VCaP (cell line): Measurements from ENCODE around the gene INAFM1.

Source experiments
- H3K27ac ChIP-seq: fragments of 450-650 bp; 2 replicates; pipeline ENCODE4 v1.5.1; 2017
- TF ChIP-seq, protein P1 (sequence below): fragments of 450-650 bp; conservative IDR thresholded peaks from 2 replicates; pipeline ENCODE4 v1.5.1; 2017; ENCODE audit warnings: mild to moderate bottlenecking, moderate library complexity

The INAFM1 gene

DNA sequence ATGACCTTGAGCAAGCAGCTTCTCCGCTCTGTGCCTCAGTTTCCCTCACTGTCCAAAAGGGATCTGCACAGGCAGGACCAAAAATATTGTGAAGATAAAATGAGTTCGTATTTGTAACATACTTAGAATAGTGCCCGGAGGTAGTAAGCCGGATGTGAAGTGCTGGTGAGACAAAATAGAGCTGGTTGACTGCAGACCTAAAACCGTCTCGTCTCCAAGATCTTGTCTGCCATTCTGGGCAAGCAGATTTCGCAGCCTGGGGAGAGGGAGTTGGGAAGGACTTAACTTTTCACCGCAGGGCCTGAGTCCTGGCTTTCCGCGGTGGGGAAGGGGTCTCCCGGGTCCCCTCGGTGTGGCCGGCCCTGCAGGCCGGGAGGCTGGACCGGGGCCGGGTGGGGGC, 35.5 kb upstream of the INAFM1 start:
- H3K27ac ChIP-seq = no peak overlapping the region
- TF ChIP-seq, protein P1, sequence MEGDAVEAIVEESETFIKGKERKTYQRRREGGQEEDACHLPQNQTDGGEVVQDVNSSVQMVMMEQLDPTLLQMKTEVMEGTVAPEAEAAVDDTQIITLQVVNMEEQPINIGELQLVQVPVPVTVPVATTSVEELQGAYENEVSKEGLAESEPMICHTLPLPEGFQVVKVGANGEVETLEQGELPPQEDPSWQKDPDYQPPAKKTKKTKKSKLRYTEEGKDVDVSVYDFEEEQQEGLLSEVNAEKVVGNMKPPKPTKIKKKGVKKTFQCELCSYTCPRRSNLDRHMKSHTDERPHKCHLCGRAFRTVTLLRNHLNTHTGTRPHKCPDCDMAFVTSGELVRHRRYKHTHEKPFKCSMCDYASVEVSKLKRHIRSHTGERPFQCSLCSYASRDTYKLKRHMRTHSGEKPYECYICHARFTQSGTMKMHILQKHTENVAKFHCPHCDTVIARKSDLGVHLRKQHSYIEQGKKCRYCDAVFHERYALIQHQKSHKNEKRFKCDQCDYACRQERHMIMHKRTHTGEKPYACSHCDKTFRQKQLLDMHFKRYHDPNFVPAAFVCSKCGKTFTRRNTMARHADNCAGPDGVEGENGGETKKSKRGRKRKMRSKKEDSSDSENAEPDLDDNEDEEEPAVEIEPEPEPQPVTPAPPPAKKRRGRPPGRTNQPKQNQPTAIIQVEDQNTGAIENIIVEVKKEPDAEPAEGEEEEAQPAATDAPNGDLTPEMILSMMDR = no peak

DNA sequence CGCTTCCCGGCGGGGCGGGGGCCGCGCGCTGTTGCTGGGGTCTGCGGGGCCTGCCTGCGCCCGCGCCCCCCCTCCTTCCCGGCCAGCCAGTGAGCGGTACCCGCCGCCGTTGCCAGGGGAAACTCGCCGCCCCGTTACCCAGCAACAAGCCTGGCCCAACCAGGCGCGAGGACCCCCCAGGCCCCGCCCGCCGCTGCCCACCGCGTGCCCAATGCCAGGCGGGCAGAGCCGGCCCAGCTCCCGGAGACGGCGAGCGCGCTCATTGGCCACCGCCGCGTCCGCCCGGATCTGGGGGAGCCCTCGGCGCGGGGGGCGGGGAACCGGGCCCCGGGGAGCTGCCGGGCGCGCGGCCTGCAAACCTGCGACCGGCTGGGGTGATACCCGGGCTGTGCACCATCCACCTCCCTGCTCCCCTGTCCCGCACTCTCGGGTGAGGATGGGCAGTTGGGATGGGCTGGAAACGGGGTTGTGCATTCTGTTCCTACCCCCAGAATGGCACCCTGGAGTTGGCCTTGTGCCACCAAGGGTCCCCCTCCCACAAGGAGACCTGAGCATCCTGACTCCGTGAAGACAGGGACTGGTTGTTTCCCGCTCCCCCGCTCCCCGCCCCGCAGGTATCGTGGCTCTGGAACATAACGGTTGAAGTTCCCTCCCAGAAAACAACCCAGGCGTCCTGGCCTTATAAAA, 34.9 kb upstream of the INAFM1 start:
- TF ChIP-seq, protein P1 = no peak
- H3K27ac ChIP-seq = no peak overlapping the region

DNA sequence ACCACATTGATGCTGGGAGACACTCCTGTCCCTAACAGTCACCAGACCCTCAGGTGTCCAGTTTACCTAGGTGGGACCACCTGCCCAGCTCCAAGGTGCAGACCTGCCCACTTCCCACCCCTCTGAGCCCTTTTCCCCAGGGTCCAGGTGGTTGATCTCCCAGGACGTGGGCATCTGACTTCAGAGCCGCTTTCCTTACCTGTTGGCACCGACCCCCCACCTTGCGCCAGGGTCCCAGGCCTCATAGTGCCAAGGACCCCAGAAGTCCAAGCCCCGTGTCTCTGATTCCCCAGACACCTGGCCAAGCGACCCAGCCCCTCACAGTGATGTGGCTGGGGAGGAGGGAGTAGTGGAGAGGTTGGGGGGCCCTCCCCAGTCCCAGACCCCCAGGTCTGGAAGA, 34.1 kb upstream of the INAFM1 start:
- TF ChIP-seq, protein P1 = no peak
- peak overlapping the region; percentile 21; the same call in 1 of the 2 replicates for H3K27ac ChIP-seq

DNA sequence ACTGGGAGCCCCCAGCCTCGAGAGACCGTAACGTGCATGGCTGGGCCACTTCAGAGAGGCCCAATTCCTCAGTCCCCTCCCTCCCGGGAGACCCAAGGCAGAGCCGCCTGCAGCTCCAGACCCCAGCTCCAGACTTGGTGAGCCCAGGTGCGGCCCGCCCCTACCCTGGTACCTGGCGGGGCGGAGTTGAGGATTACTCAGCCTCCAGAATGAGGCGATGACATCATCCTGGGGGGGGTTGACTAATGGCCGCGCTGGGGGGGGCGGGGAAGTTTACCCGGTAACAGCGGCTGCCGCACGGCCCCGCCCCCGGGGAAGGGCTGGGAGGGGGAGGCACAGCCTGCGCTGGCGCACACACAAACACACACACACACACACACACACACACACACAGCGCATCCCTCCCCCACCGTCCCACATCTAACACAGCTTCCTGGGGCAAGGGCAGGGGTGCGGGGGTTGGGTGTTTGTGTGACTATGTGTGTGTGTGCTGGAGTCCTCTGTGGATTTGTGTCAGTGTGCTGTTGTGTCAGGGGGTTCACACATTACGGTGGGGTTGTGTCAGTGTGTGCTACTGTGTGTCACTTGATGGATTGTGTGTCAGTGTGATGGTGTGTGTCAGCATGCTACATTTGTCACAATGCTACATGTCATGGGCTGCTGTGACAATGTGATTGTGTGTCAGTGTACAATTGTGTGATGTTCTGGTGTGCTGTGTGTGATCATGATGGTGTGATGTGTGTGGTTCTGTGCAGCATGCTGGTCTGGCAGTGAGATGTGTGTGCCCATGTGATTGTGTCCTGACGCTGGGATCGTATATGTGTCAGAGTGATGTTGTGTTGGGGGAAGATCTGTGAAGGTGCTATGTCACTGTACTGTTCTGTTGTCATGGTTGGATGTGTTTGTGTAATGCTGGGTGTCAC, 33.4 kb upstream of the INAFM1 start:
- TF ChIP-seq, protein P1 = no peak
- H3K27ac ChIP-seq = peak overlapping the region; percentile 21; the same call in 1 of the 2 replicates

DNA sequence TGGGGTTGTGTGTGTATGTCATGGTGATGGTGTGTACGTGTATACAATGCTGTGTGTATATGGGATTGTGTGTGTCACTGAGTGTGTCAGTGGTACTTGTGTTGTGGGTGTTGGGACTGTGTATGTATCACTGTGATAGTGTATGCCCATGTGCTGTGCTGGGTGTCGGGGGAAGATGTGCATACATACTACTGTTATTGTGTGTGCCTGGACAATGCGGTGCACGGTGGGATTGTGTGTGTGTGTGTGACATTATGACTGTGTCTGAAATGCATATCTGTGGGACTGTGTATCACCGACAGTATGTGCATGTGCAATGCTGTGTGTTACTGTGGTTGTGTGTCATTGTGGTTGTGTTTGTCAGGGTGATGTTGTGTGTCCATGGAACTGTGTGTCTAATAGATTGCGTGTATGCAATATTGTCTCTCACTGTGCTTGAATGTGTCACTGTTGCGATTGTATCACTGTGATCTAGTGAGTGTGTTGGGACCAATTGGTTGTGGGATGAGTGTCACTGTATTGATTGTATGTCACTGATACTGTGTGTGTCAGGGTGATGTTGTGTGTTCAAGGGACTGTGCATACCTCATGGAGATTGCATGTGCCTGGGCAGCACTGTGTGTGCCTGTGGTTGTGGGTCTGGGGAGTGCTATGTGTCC, 32.6 kb upstream of the INAFM1 start:
- TF ChIP-seq, protein P1 = no peak

DNA sequence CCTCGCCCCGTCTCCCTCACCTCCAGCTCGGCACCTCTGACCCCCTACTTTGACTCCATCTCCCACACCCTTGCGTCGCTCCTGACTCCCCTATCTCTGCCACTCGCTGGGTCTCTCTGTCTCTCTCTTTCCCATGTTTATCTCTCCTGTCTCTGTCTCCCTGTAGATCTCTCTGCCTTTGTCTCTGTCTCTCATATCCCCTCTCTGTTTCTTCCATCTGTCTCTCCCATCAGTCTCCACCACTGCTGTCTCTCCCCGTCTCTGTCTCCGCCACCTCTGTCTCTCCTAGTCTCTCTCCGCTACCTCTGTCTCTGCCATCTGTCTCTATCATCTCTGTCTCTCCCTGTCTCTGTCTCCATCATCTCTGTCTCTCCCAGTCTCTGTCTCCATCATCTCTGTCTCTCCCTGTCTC, 31.3 kb upstream of the INAFM1 start:
- TF ChIP-seq, protein P1 = no peak
- H3K27ac ChIP-seq = peak overlapping the region; percentile 55

More for the DNA sequence above, 32.6 kb upstream of the INAFM1 start:
- no peak overlapping the region for H3K27ac ChIP-seq
